Lung (tissue), 13 donors: ENCODE data around the gene SULT1C4. TPM values are rescaled to one million over a fixed set of nuclear protein-coding genes. Genes with fewer than 3 reads are reported as not detected.
"Not testable (repeated sequence)": the region's sequence is repeated elsewhere in the genome, so short reads cannot be mapped to it uniquely, and the experiment has no call there.

ENCODE experiments used
- ATAC-seq: fragments of 200-7000 bp; cut with Tn5 transposase; one replicate; pipeline ENCODE4 v1.9.1; 2020; ENCODE audit warnings: moderate number of reproducible peaks; ENCODE audit not compliant: insufficient read depth, low FRiP score
- DNase-seq, 3 donors: peaks; one replicate each; pipeline ENCODE4 v3.0.0-alpha.2; 2013 to 2017
- H3K27ac ChIP-seq, 2 donors: one replicate each; pipeline ENCODE4 v1.5.1; 2013; ENCODE audit warnings: mild to moderate bottlenecking in 2 of 2, moderate library complexity in 2 of 2, control low read depth in 1 of 2, inconsistent platforms in 1 of 2, low read depth in 1 of 2, low read length in 1 of 2
- H3K27me3 ChIP-seq, 3 donors: one replicate each; pipeline ENCODE4 v1.5.1; 2013; ENCODE audit warnings: low read length in 2 of 3; ENCODE audit not compliant: control insufficient read depth in 3 of 3, insufficient read depth in 3 of 3
- H3K36me3 ChIP-seq, 4 donors: one replicate each; pipeline ENCODE4 v1.5.1; 2013; ENCODE audit warnings: low read length in 4 of 4, mild to moderate bottlenecking in 1 of 4, moderate library complexity in 1 of 4; ENCODE audit not compliant: control insufficient read depth in 4 of 4, insufficient read depth in 4 of 4
- H3K4me1 ChIP-seq, 5 donors: one replicate each; pipeline ENCODE4 v1.5.1; 2013; ENCODE audit warnings: low read length in 5 of 5, mild to moderate bottlenecking in 2 of 5, moderate library complexity in 1 of 5; ENCODE audit not compliant: control insufficient read depth in 5 of 5, insufficient read depth in 5 of 5
- H3K4me3 ChIP-seq: one replicate; pipeline ENCODE4 v1.5.1; 2013; ENCODE audit warnings: mild to moderate bottlenecking, control low read depth, moderate library complexity
- H3K9ac ChIP-seq, 2 donors: one replicate each; pipeline ENCODE4 v1.5.1; 2013; ENCODE audit warnings: low read length in 2 of 2, control low read depth in 1 of 2; ENCODE audit not compliant: insufficient read depth in 1 of 2
- H3K9me3 ChIP-seq, 4 donors: one replicate each; pipeline ENCODE4 v1.5.1; 2013; ENCODE audit warnings: low read length in 3 of 4, mild to moderate bottlenecking in 1 of 4, moderate library complexity in 1 of 4; ENCODE audit not compliant: control insufficient read depth in 4 of 4, insufficient read depth in 3 of 4
- CTCF ChIP-seq: IDR thresholded peaks from 2 replicates; pipeline ENCODE4 v1.5.1; 2012; ENCODE audit warnings: mild to moderate bottlenecking; ENCODE audit errors: control extremely low read depth, extremely low read depth
- WGBS, 2 donors: extraction: QIAGEN DNeasy Blood & Tissue Kit; methylation state at CpG; one replicate each; pipeline ENCODE4 v1.1.7; 2013; 5-methylcytosine and 5-hydroxymethylcytosine counted together
- polyA plus RNA-seq, 2 donors: library from polyadenylated mRNA; stranded (reverse); fragments of 200-250 nt; gene quantifications; one replicate each; pipeline ENCODE4 v1.2.1, GENCODE V29; 2013
- small RNA-seq: library from RNA; depleted of rRNA; stranded (forward); fragments of <200 nt; gene quantifications from one replicate; pipeline ENCODE3, GENCODE V24; 2014; ENCODE audit warnings: low replicate concordance
- total RNA-seq, 2 donors: library from RNA; depleted of rRNA in 1 of 2; stranded (reverse); fragments of >200 nt in 1 of 2; gene quantifications; one replicate each; pipeline ENCODE4 v1.2.1, GENCODE V29; 2014 to 2021
- donor health status: control.
- donor health status: control.
- donor health status: Bipolar disorder and iron deficiency.
- donor health status: healthy.
- donor health status: DM: yes; HTN: yes; CAD: no.

Gene SULT1C4
- total and polyA plus RNA-seq, 4 donors, result 1.7 to 85.0 (median 5.8) TPM

GRCh38 chr2:108428286-108429009 lies 50.7 kb downstream of the SULT1C4 start:
- Histone ChIP-seq H3K4me3 (no peak overlapping the region), H3K9me3 (no peaks in the 10 kb centered on the region), H3K27me3 (no peaks in the 10 kb centered on the region), H3K4me1 (no peaks in the 10 kb centered on the region), H3K36me3 (no peaks in the 10 kb centered on the region), H3K27ac (no peak overlapping the region), H3K9ac (no peak overlapping the region)
- 71 to 83% methylated on average over 2 of the region's 2 CpGs for WGBS, 2 donors
- ATAC-seq, result no peak
- DNase-seq, result no peak
- TF ChIP-seq CTCF, result no peak

GRCh38 chr2:108435578-108435977 lies 57.8 kb downstream of the SULT1C4 start:
- not testable (repeated sequence) for H3K9me3 ChIP-seq, H3K4me3 ChIP-seq, H3K27me3 ChIP-seq, DNase-seq, ATAC-seq, H3K36me3 ChIP-seq, H3K4me1 ChIP-seq, H3K9ac ChIP-seq, H3K27ac ChIP-seq
- 100% methylated on average over 1 of the region's 1 CpG for WGBS, 2 donors

GRCh38 chr2:108436976-108437375 lies 59.2 kb downstream of the SULT1C4 start:
- no peak for DNase-seq
- Histone ChIP-seq H3K4me1 (no peaks in the 10 kb centered on the region), H3K4me3 (no peak overlapping the region), H3K36me3 (no peaks in the 10 kb centered on the region), H3K9me3 (no peaks in the 10 kb centered on the region), H3K27ac (no peak overlapping the region), H3K9ac (no peak overlapping the region), H3K27me3 (no peaks in the 10 kb centered on the region)
- TF ChIP-seq CTCF, result no peak
- 86 to 93% methylated on average over 1 of the region's 1 CpG for WGBS, 2 donors
- no peak for ATAC-seq

Small RNAs within 50 kb of the gene (small RNA-seq; reads per million reads assigned to genes)
- gene SMIM12P1, result not detected

Other genes starting within 250 kb of the SULT1C4 start
- not detected for gene SULT1C3, start 138.0 kb upstream of the SULT1C4 start, total RNA-seq
- not detected for gene SULT1C3, start 138.0 kb upstream of the SULT1C4 start, polyA plus RNA-seq
- 10 to 100 TPM in 1 of 2 donors, 1 to 10 TPM in 1; 4.8 to 20.5 TPM for gene SULT1C2, start 89.1 kb upstream of the SULT1C4 start, total RNA-seq
- 1 to 10 TPM; 1.7 to 2.7 TPM for gene SULT1C2, start 89.1 kb upstream of the SULT1C4 start, polyA plus RNA-seq
- 100 to 1,000 TPM in 1 of 2 donors, 10 to 100 TPM in 1; 33.9 to 111 TPM for gene GCC2, start 71.3 kb downstream of the SULT1C4 start, total RNA-seq
- 10 to 100 TPM; 10.4 to 12.2 TPM for gene GCC2, start 71.3 kb downstream of the SULT1C4 start, polyA plus RNA-seq
- 100 to 1,000 TPM in 1 of 2 donors, 10 to 100 TPM in 1; 96.6 to 102 TPM for gene LIMS1, start 156.5 kb downstream of the SULT1C4 start, total RNA-seq
- gene LIMS1, start 156.5 kb downstream of the SULT1C4 start, polyA plus RNA-seq, result 10 to 100 TPM; 26.7 to 84.2 TPM